ENCODE measurements around the gene GLIPR2. TPM values are rescaled to one million over a fixed set of nuclear protein-coding genes. Genes with fewer than 3 reads are reported as not detected.
A peak's percentile ranks its signal among the peaks of the same experiment; 100 is the strongest.

The GLIPR2 gene
- total and polyA plus RNA-seq, 4 donors, result 17.4 to 112 (median 75.8) TPM

GRCh38 chr9:36134761-36135505, 1.6 kb upstream of the GLIPR2 start:
- no peaks in the 10 kb centered on the region for H3K9me3 ChIP-seq (ENCODE audit: control insufficient read depth in 4 of 4, insufficient read depth in 3 of 4, low read length in 3 of 4)
- H3K27me3 ChIP-seq (ENCODE audit: control insufficient read depth in 3 of 3, insufficient read depth in 3 of 3, low read length in 2 of 3), result peaks cover 0 to 17% (median 15%) of the 10 kb centered on the region in 3 donors
- no peak overlapping the region for H3K4me3 ChIP-seq
- WGBS, 2 donors, result 87 to 91% methylated on average over 9 of the region's 9 CpGs
- H3K4me1 ChIP-seq (ENCODE audit: control insufficient read depth in 5 of 5, insufficient read depth in 5 of 5, low read length in 5 of 5), result peaks cover 0 to 18% (median 8%) of the 10 kb centered on the region in 5 donors
- H3K36me3 ChIP-seq (ENCODE audit: control insufficient read depth in 4 of 4, insufficient read depth in 4 of 4, low read length in 4 of 4), result no peaks in the 10 kb centered on the region
- no peak overlapping the region for H3K9ac ChIP-seq (ENCODE audit: insufficient read depth in 1 of 2, low read length in 2 of 2)
- DNase-seq (no peak), ATAC-seq (ENCODE audit: insufficient read depth, low FRiP score) (no peak)
- H3K27ac ChIP-seq (ENCODE audit: low read depth in 1 of 2, low read length in 1 of 2), result no peak overlapping the region
- no peak for TF ChIP-seq CTCF (IDR thresholded peaks at IDR 0.05; ENCODE audit: control extremely low read depth, extremely low read depth)

- no peak for ATAC-seq (ENCODE audit: insufficient read depth, low FRiP score)
- H3K4me1 ChIP-seq (ENCODE audit: control insufficient read depth in 5 of 5, insufficient read depth in 5 of 5, low read length in 5 of 5), result peaks cover 0 to 21% (median 8%) of the 10 kb centered on the region in 5 donors
- no peak for DNase-seq
- no peaks in the 10 kb centered on the region for H3K36me3 ChIP-seq (ENCODE audit: control insufficient read depth in 4 of 4, insufficient read depth in 4 of 4, low read length in 4 of 4)
- whole genome bisulfite sequencing, 2 donors, result 14 to 17% methylated on average over 18 of the region's 18 CpGs
- H3K27me3 ChIP-seq (ENCODE audit: control insufficient read depth in 3 of 3, insufficient read depth in 3 of 3, low read length in 2 of 3), result peaks cover 0 to 17% (median 15%) of the 10 kb centered on the region in 3 donors
- no peak overlapping the region for H3K9ac ChIP-seq (ENCODE audit: insufficient read depth in 1 of 2, low read length in 2 of 2)
- peak overlapping the region in 1 of 2 donors; percentile 57 for H3K27ac ChIP-seq (ENCODE audit: low read depth in 1 of 2, low read length in 1 of 2)
- H3K9me3 ChIP-seq (ENCODE audit: control insufficient read depth in 4 of 4, insufficient read depth in 3 of 4, low read length in 3 of 4), result no peaks in the 10 kb centered on the region
- no peak for TF ChIP-seq CTCF (IDR thresholded peaks at IDR 0.05; ENCODE audit: control extremely low read depth, extremely low read depth)
- peak overlapping the region; percentile 64 for H3K4me3 ChIP-seq
These were observed 727 bp upstream of the GLIPR2 start for GRCh38 chr9:36135741-36136271.

- H3K36me3 ChIP-seq (ENCODE audit: control insufficient read depth in 4 of 4, insufficient read depth in 4 of 4, low read length in 4 of 4), result no peaks in the 10 kb centered on the region
- DNase-seq (peak; percentile 43 to 55 (median 52)), ATAC-seq (ENCODE audit: insufficient read depth, low FRiP score) (no peak)
- H3K4me3 ChIP-seq, result peak overlapping the region; percentile 64
- peak overlapping the region; percentile 40 to 58 for H3K9ac ChIP-seq (ENCODE audit: insufficient read depth in 1 of 2, low read length in 2 of 2)
- 1 to 2% methylated on average over 32 to 40 of the region's 40 CpGs for WGBS, 2 donors
- no peaks in the 10 kb centered on the region for H3K9me3 ChIP-seq (ENCODE audit: control insufficient read depth in 4 of 4, insufficient read depth in 3 of 4, low read length in 3 of 4)
- H3K27me3 ChIP-seq (ENCODE audit: control insufficient read depth in 3 of 3, insufficient read depth in 3 of 3, low read length in 2 of 3), result peaks cover 0 to 17% (median 15%) of the 10 kb centered on the region in 3 donors
- peak overlapping the region; percentile 58 to 64 for H3K27ac ChIP-seq (ENCODE audit: low read depth in 1 of 2, low read length in 1 of 2)
- TF ChIP-seq CTCF (IDR thresholded peaks at IDR 0.05; ENCODE audit: control extremely low read depth, extremely low read depth), result no peak
- peaks cover 0 to 32% (median 8%) of the 10 kb centered on the region in 5 donors for H3K4me1 ChIP-seq (ENCODE audit: control insufficient read depth in 5 of 5, insufficient read depth in 5 of 5, low read length in 5 of 5)
These were observed 410 bp downstream of the GLIPR2 start for GRCh38 chr9:36136894-36137391.
